Activated T-helper 2 cell treated with anti-CD3 and anti-CD28 coated beads, Interferon-gamma antibody, Interleukin-2, Interleukin-4, amounts not matched to agents 10 μg/mL and 5 μg/mL and 100 μg/mL, durations not matched to agents 14 hours and 24 hours and 36 hours (primary cell): Measurements from ENCODE around the gene DMPK. TPM values are rescaled to one million over a fixed set of nuclear protein-coding genes. Genes with fewer than 3 reads are reported as not detected.

Source experiments
- DNase-seq: peaks from one replicate; pipeline ENCODE4 v3.0.0; 2021; ENCODE audit warnings: low spot score
- H3K27ac Mint-ChIP-seq: one replicate; pipeline ENCODE4 v1.8.0; 2021; ENCODE audit warnings: mixed read lengths
- H3K27me3 Mint-ChIP-seq: one replicate; pipeline ENCODE4 v1.8.0; 2021; ENCODE audit warnings: low read depth, mixed read lengths
- H3K36me3 Mint-ChIP-seq: one replicate; pipeline ENCODE4 v1.8.0; 2021; ENCODE audit warnings: low read depth, mixed read lengths
- H3K4me1 Mint-ChIP-seq: one replicate; pipeline ENCODE4 v1.8.0; 2021; ENCODE audit warnings: low read depth, mixed read lengths
- H3K4me3 Mint-ChIP-seq: one replicate; pipeline ENCODE4 v1.8.0; 2021; ENCODE audit warnings: low read depth, mild to moderate bottlenecking, moderate library complexity, mixed read lengths
- H3K9me3 Mint-ChIP-seq: one replicate; pipeline ENCODE4 v1.8.0; 2021; ENCODE audit warnings: mixed read lengths
- intact Hi-C: fragments of 100-400 bp; cut with micrococcal nuclease; formaldehyde crosslinking; loops from one replicate; pipeline ENCODE4 v1.15.1; 2023
- total RNA-seq: library from RNA; stranded (reverse); gene quantifications from 2 replicates; pipeline ENCODE4 v1.2.3, GENCODE V29; 2022

Gene DMPK
- total RNA-seq, 1 donor from 2014 or later: 23.4 TPM

- intact Hi-C loops: no loop called here
- Mint-ChIP-seq H3K27ac (no peak overlapping the region), H3K4me3 (no peak overlapping the region), H3K9me3 (no peaks in the 10 kb centered on the region), H3K4me1 (peaks cover 3% of the 10 kb centered on the region), H3K27me3 (no peaks in the 10 kb centered on the region), H3K36me3 (peaks cover 35% of the 10 kb centered on the region)
- DNase-seq: no peak
These were observed 38.8 kb upstream of the DMPK start for GRCh38 chr19:45821103-45821521.

- Mint-ChIP-seq H3K27me3 (no peaks in the 10 kb centered on the region), H3K36me3 (peaks cover 29% of the 10 kb centered on the region), H3K9me3 (no peaks in the 10 kb centered on the region), H3K4me1 (peaks cover 3% of the 10 kb centered on the region), H3K4me3 (no peak overlapping the region), H3K27ac (no peak overlapping the region)
- no peak for DNase-seq
- intact Hi-C loops: no loop called here
These were observed 38.3 kb upstream of the DMPK start for GRCh38 chr19:45820413-45821102.

GRCh38 chr19:45819769-45820168 lies 37.5 kb upstream of the DMPK start:
- peaks cover 3% of the 10 kb centered on the region for H3K4me1 Mint-ChIP-seq
- no peak for DNase-seq

GRCh38 chr19:45817725-45818301 lies 35.5 kb upstream of the DMPK start:
- Mint-ChIP-seq H3K27ac (no peak overlapping the region), H3K9me3 (no peaks in the 10 kb centered on the region), H3K4me1 (peaks cover 3% of the 10 kb centered on the region), H3K27me3 (no peaks in the 10 kb centered on the region), H3K36me3 (peaks cover 24% of the 10 kb centered on the region), H3K4me3 (no peak overlapping the region)
- DNase-seq: no peak
- intact Hi-C loops: loop anchor here (1.0 to 5.0 kb wide), 2 partner anchors 65 to 199 kb away; no protein-coding TSS in a partner anchor

More at GRCh38 chr19:45819769-45820168, 37.5 kb upstream of the DMPK start:
- intact Hi-C loops: loop anchor here (5.0 kb wide), 1 partner anchor 198 kb away; no protein-coding TSS in a partner anchor
- Mint-ChIP-seq H3K36me3 (peaks cover 27% of the 10 kb centered on the region), H3K9me3 (no peaks in the 10 kb centered on the region), H3K4me3 (no peak overlapping the region), H3K27ac (no peak overlapping the region), H3K27me3 (no peaks in the 10 kb centered on the region)

- Mint-ChIP-seq H3K36me3 (peaks cover 22% of the 10 kb centered on the region), H3K4me1 (peaks cover 3% of the 10 kb centered on the region), H3K27me3 (no peaks in the 10 kb centered on the region), H3K27ac (no peak overlapping the region), H3K9me3 (no peaks in the 10 kb centered on the region), H3K4me3 (no peak overlapping the region)
- peak; percentile 91 for DNase-seq
- intact Hi-C loops: loop anchor here (1.0 to 5.0 kb wide), 2 partner anchors 66 to 200 kb away; no protein-coding TSS in a partner anchor
These were observed 34.9 kb upstream of the DMPK start for GRCh38 chr19:45817010-45817724.

- H3K4me1 Mint-ChIP-seq: peaks cover 3% of the 10 kb centered on the region
- H3K27ac Mint-ChIP-seq: no peak overlapping the region
- H3K36me3 Mint-ChIP-seq: peaks cover 20% of the 10 kb centered on the region
- H3K27me3 Mint-ChIP-seq: no peaks in the 10 kb centered on the region
- no peaks in the 10 kb centered on the region for H3K9me3 Mint-ChIP-seq
- intact Hi-C loops: loop anchor here (1.0 to 5.0 kb wide), 2 partner anchors 67 to 201 kb away; no protein-coding TSS in a partner anchor
- no peak overlapping the region for H3K4me3 Mint-ChIP-seq
- no peak for DNase-seq
These were observed 34.1 kb upstream of the DMPK start for GRCh38 chr19:45816236-45817009.

- no peak overlapping the region for H3K4me3 Mint-ChIP-seq
- H3K9me3 Mint-ChIP-seq: no peaks in the 10 kb centered on the region
- no peaks in the 10 kb centered on the region for H3K27me3 Mint-ChIP-seq
- peaks cover 16% of the 10 kb centered on the region for H3K36me3 Mint-ChIP-seq
- intact Hi-C loops: loop anchor here (5.0 kb wide), 1 partner anchor 202 kb away; no protein-coding TSS in a partner anchor
- peaks cover 3% of the 10 kb centered on the region for H3K4me1 Mint-ChIP-seq
- no peak overlapping the region for H3K27ac Mint-ChIP-seq
- DNase-seq: no peak
These were observed 33.4 kb upstream of the DMPK start for GRCh38 chr19:45815481-45816216.

- Mint-ChIP-seq H3K27ac (no peak within 1 kb of the TSS), H3K9me3 (no peaks in the 10 kb centered on the region), H3K4me3 (no peak within 1 kb of the TSS), H3K4me1 (peaks cover 7% of the 10 kb centered on the region), H3K27me3 (no peaks in the 10 kb centered on the region), H3K36me3 (peaks cover 13% of the 10 kb centered on the region)
- DNase-seq: no peak
- intact Hi-C loops: loop anchor here (5.0 kb wide), 1 partner anchor 202 kb away; no protein-coding TSS in a partner anchor
These were observed 32.7 kb upstream of the DMPK start, which contains the start of gene RSPH6A for GRCh38 chr19:45814851-45815480. Gene RSPH6A, minus strand, starts transcription at chr19:45815308. Its CDS starts 132 bp downstream, at chr19:45815176.

- peaks cover 13% of the 10 kb centered on the region for H3K36me3 Mint-ChIP-seq
- peaks cover 11% of the 10 kb centered on the region for H3K4me1 Mint-ChIP-seq
- no peak overlapping the region for H3K4me3 Mint-ChIP-seq
- no peak overlapping the region for H3K27ac Mint-ChIP-seq
- intact Hi-C loops: no loop called here
- H3K9me3 Mint-ChIP-seq: no peaks in the 10 kb centered on the region
- no peak for DNase-seq
- no peaks in the 10 kb centered on the region for H3K27me3 Mint-ChIP-seq
These were observed 32.0 kb upstream of the DMPK start for GRCh38 chr19:45814166-45814780.

GRCh38 chr19:45812297-45812696 lies 30.0 kb upstream of the DMPK start:
- Mint-ChIP-seq H3K27me3 (no peaks in the 10 kb centered on the region), H3K4me3 (no peak overlapping the region), H3K36me3 (peaks cover 8% of the 10 kb centered on the region), H3K9me3 (no peaks in the 10 kb centered on the region), H3K27ac (no peak overlapping the region), H3K4me1 (peaks cover 9% of the 10 kb centered on the region)
- intact Hi-C loops: no loop called here
- DNase-seq: no peak

- DNase-seq: no peak
- intact Hi-C loops: no loop called here
- peaks cover 9% of the 10 kb centered on the region for H3K4me1 Mint-ChIP-seq
- no peaks in the 10 kb centered on the region for H3K9me3 Mint-ChIP-seq
- peaks cover 4% of the 10 kb centered on the region for H3K36me3 Mint-ChIP-seq
- no peaks in the 10 kb centered on the region for H3K27me3 Mint-ChIP-seq
- H3K4me3 Mint-ChIP-seq: no peak overlapping the region
- no peak overlapping the region for H3K27ac Mint-ChIP-seq
These were observed 27.4 kb upstream of the DMPK start for GRCh38 chr19:45809643-45810159.
